H7 (cell line): ENCODE data around the gene KCTD17. TPM values are rescaled to one million over a fixed set of nuclear protein-coding genes. Genes with fewer than 3 reads are reported as not detected.

ENCODE experiments used
- DNase-seq: peaks from one replicate; pipeline ENCODE4 v3.0.0; 2012
- H3K27me3 ChIP-seq: 2 replicates; pipeline ENCODE4 v1.6.0; 2011; ENCODE audit warnings: mild to moderate bottlenecking, low read length; ENCODE audit not compliant: control insufficient read depth, insufficient read depth
- H3K36me3 ChIP-seq: replicated peaks from 2 replicates; pipeline ENCODE4 v1.5.1; 2011; ENCODE audit warnings: low read length; ENCODE audit not compliant: control insufficient read depth, insufficient read depth
- H3K4me3 ChIP-seq: 2 replicates; pipeline ENCODE4 v1.5.1; 2011; ENCODE audit warnings: low read depth, mild to moderate bottlenecking, control low read depth, low read length, moderate library complexity; ENCODE audit not compliant: insufficient read depth
- total RNA-seq: library from RNA; depleted of rRNA; stranded (reverse); fragments of >200 nt; shearing (Covaris generic); gene quantifications from 2 replicates; pipeline ENCODE4 v1.2.3, GENCODE V29; 2014

The KCTD17 gene
- total RNA-seq, 1 experiment from 2014 or later, result 31.1 TPM

DNA sequence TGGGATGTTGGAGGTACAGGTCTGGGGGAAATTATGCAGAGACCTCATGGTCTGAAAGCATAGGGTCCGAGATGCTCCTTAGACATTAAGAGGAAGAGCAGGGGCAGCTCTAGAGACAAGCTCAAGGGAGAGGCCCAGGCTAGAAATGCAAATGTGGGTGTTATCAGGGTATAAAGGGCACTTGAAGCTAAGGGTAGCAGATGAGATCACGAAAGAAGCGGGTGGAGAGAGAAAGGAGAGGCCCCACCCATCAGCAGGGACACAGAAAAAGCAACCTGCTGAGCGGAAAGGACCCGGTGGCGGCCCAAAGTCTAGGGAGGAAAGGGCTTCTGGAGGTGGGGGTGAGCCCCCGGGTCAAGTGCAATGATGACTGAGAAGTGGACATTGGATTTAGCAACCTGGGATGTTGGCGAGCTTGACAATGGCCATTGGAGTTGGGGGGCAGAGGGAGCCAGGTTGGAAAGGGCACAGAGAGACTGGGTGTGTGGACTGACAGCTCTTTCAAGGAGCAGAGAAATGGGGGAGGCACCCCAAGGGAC, 49.1 kb downstream of the KCTD17 start:
- DNase-seq, result no peak
- H3K4me3 ChIP-seq, result no peak overlapping the region
- H3K36me3 ChIP-seq, result no peaks in the 10 kb centered on the region
- H3K27me3 ChIP-seq, result peaks cover 4% of the 10 kb centered on the region; the same call in 1 of the 2 replicates

GRCh38 chr22:37101311-37102066, 49.9 kb downstream of the KCTD17 start:
- no peak overlapping the region for H3K4me3 ChIP-seq
- DNase-seq, result no peak
- H3K27me3 ChIP-seq, result peaks cover 4% of the 10 kb centered on the region; the same call in 1 of the 2 replicates
- no peaks in the 10 kb centered on the region for H3K36me3 ChIP-seq

DNA sequence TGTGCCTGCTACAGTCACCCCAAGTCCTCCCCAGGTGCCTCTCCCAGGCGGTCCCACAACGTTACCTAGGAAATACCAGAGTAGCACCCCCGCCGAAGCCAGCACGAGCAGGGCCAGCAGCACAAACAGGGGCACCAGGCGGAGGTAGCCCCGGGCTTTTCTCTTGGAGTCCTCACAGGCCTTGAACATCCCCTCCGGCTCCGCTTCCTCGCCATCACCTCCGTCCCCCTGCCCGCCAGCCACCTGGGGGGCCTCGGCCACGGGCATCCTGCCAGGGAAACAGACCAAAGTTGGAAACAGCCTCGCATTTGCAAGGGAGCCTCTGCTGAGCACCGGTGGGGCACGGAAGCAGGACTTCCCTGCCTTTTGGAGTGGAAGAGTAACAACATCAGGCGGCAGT, 51.6 kb downstream of the KCTD17 start:
- Histone ChIP-seq H3K27me3 (no peaks in the 10 kb centered on the region), H3K36me3 (no peaks in the 10 kb centered on the region), H3K4me3 (no peak overlapping the region)
- DNase-seq, result no peak

DNA sequence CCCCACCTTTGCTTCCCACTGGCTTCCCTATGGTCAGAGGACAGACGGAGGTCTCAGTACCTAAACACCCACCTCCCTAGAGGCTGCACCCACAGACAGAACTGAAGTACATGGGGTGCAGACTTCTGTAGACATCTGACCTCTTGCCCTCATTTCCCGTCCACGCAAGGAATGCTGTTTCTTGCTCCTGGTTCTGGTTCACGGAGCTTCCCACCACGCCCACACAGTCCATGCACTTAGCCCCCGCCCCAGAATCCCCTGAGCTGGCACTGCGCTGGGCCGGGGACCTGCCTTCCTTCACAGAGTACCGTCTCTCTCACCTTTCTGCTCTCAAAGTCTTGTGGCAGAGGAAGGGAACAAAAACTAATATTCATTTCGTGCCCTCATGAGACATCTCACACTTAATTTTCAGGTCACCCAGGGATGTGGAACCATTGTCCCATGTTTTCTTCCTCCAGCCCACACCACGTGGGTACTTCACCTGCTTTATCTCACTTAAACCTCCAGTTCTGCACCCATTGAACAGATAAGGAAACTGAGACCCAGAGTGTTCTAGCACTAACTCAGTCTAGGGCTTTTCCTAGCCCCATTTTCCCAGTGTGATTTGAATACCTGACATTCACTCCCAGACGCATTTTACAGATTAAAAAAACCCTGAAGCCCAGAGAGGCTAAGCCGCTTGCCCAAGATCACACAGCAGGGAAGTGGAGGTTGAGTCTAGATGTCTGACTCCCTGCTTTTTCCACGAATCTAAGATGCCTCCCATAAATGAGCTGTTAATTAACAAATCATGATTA, 52.3 kb downstream of the KCTD17 start:
- DNase-seq, result no peak
- H3K4me3 ChIP-seq, result no peak overlapping the region
- H3K36me3 ChIP-seq, result no peaks in the 10 kb centered on the region
- H3K27me3 ChIP-seq, result no peaks in the 10 kb centered on the region

DNA sequence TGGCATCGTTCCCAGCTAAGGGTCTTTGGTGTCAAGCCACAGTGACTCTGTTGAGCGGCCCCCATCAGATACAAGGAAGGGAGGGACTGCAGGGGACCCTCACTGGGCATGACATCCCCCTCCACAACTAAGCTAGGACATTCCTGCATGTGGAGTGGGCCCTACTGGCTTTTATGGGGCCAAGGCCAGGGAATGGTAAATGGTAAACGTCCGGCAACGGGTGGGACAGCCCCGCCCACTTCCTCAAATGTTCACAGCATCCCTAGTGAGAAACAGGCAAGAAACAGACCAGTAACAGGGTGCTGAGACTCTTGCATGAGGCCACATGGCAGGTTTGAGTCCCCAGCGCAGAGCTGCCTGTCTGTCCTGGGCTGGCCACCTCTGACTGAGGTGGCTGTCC, 53.6 kb downstream of the KCTD17 start:
- DNase-seq, result no peak
- H3K36me3 ChIP-seq, result no peaks in the 10 kb centered on the region

DNA sequence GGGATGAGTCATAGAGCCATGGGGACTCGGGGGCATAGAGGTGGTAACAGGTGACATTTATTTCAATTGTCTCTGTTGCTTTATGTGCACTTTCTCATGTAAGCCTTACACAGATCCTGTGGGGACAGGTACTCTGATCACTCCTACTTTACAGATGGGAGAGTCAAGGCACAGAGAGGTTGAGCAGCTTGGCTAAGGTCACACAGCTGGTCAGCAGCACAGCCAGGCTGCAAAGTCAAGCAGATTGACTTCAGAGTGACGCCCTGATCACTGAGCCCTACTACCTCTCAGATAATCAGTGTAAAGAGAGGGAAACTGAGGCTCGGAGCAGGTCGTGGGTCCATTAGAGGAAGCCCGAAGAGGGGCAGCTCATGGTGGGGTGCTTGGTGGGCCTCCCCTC, 54.4 kb downstream of the KCTD17 start:
- Histone ChIP-seq H3K4me3 (no peak overlapping the region), H3K27me3 (no peaks in the 10 kb centered on the region), H3K36me3 (no peaks in the 10 kb centered on the region)
- no peak for DNase-seq

More for the DNA sequence above, 53.6 kb downstream of the KCTD17 start:
- Histone ChIP-seq H3K4me3 (no peak overlapping the region), H3K27me3 (no peaks in the 10 kb centered on the region)

DNA sequence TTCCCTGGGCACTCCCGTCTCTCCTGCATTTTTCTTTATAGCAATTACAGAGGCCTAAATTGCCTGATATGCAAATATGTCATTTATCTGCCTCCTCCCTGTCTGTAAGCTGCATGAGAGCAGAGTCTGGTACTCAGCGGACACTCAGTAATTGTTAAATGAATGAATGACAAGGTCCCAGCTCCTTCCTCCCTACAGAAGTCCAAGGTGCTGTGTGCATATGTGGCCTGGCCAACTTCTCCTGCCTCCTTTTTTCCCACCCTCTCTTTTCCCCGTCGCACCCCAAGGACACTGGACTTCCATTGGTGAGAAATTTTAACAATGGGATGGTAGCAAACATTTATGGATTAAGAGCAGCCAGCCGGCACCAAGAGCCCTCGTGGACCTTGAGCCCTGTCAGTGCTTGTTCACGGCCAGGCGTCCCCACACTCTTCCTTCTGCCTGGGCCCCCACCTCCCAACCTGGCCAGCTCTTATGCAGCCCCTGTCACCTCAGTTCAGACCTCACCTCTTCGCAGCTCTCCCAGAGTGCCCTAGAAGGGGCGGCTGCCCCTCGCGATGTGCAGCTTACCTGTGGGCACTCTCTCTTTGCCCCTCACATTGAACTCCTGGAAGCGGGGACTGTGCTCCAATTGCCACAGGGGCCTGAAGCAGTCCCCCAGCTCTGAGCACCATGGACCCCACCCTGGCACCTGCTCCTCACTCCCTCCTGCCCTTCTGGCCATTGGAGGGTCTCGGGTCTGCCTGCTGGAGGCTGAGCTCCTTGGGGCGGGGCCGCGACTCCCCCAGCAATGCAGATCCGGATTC, 56.5 kb downstream of the KCTD17 start:
- no peak overlapping the region for H3K4me3 ChIP-seq
- no peak for DNase-seq
- H3K27me3 ChIP-seq, result no peaks in the 10 kb centered on the region
- no peaks in the 10 kb centered on the region for H3K36me3 ChIP-seq

DNA sequence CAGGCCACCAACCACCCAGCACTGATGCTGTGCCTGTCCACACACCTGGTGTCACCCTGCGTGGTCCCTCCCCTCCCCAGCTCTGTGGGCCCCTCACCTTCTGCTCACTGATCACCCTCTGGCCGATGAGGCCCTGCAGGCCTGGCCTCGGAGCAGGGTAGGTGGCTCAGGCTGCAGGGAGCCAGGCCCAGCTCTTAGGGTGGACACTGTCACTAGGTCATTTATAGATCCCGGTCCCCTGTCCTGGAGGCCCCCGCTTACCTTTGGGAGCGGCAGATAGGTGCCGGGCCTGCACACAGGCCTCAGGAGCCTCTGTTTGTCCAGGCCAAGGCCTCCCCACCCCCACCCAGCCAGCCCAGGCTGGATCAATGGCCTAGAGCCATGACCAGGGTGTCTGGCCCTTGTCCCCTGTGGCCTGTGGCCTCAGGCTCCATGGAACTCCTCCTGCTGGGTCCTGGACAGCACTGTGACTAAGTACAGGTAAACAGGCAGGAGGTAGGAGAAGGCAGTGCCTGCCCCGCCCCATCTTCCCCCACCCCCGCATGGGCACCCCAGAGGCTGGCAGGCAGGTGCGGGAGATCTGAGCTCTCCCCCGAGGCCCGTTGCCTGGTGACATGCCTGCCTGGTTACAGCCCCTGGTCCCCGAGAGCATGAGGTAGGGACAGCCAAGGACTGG, 57.8 kb downstream of the KCTD17 start, which contains the start of gene TMPRSS6:
TSS of gene TMPRSS6 (minus strand) at position 472 of the 676 bp plus-strand sequence. CDS start 6,296 bp downstream, outside the sequence.
- DNase-seq, result no peak

GRCh38 chr22:37111156-37111717, 59.7 kb downstream of the KCTD17 start:
- H3K4me3 ChIP-seq, result no peak overlapping the region
- no peak for DNase-seq
- H3K27me3 ChIP-seq, result no peaks in the 10 kb centered on the region
- H3K36me3 ChIP-seq, result no peaks in the 10 kb centered on the region

More for the DNA sequence above, 57.8 kb downstream of the KCTD17 start, which contains the start of gene TMPRSS6:
- no peak within 1 kb of the TSS for H3K4me3 ChIP-seq
- no peaks in the 10 kb centered on the region for H3K36me3 ChIP-seq
- H3K27me3 ChIP-seq, result no peaks in the 10 kb centered on the region

- Histone ChIP-seq H3K36me3 (no peaks in the 10 kb centered on the region), H3K27me3 (no peaks in the 10 kb centered on the region), H3K4me3 (no peak overlapping the region)
- no peak for DNase-seq
These were observed 60.7 kb downstream of the KCTD17 start for GRCh38 chr22:37112084-37112728.
